ENCODE data around the gene CLDN5. TPM values are rescaled to one million over a fixed set of nuclear protein-coding genes. Genes with fewer than 3 reads are reported as not detected.

CLDN5 gene
- total and polyA plus RNA-seq, 4 donors: 157 to 548 (median 364) TPM

GRCh38 chr22:19520566-19521305 lies 3.5 kb downstream of the CLDN5 start:
- peaks cover 0 to 20% (median 3%) of the 10 kb centered on the region in 5 donors for H3K4me1 ChIP-seq (ENCODE audit: control insufficient read depth in 5 of 5, insufficient read depth in 5 of 5, low read length in 5 of 5)
- peaks cover 0 to 11% (median 6%) of the 10 kb centered on the region in 3 donors for H3K27me3 ChIP-seq (ENCODE audit: control insufficient read depth in 3 of 3, insufficient read depth in 3 of 3, low read length in 2 of 3)
- 84 to 87% methylated on average over 10 of the region's 10 CpGs for WGBS, 2 donors
- peak overlapping the region; percentile 66 for H3K4me3 ChIP-seq
- peaks cover 0 to 5% (median 0%) of the 10 kb centered on the region in 4 donors for H3K9me3 ChIP-seq (ENCODE audit: control insufficient read depth in 4 of 4, insufficient read depth in 3 of 4, low read length in 3 of 4)
- no peak overlapping the region for H3K9ac ChIP-seq (ENCODE audit: insufficient read depth in 1 of 2, low read length in 2 of 2)
- H3K36me3 ChIP-seq (ENCODE audit: control insufficient read depth in 4 of 4, insufficient read depth in 4 of 4, low read length in 4 of 4): peaks cover 0 to 6% (median 0%) of the 10 kb centered on the region in 4 donors
- DNase-seq: no peak
- peak overlapping the region in 1 of 2 donors; percentile 83 for H3K27ac ChIP-seq (ENCODE audit: low read depth in 1 of 2, low read length in 1 of 2)
- ATAC-seq (ENCODE audit: insufficient read depth, low FRiP score): no peak
- TF ChIP-seq, protein P1, sequence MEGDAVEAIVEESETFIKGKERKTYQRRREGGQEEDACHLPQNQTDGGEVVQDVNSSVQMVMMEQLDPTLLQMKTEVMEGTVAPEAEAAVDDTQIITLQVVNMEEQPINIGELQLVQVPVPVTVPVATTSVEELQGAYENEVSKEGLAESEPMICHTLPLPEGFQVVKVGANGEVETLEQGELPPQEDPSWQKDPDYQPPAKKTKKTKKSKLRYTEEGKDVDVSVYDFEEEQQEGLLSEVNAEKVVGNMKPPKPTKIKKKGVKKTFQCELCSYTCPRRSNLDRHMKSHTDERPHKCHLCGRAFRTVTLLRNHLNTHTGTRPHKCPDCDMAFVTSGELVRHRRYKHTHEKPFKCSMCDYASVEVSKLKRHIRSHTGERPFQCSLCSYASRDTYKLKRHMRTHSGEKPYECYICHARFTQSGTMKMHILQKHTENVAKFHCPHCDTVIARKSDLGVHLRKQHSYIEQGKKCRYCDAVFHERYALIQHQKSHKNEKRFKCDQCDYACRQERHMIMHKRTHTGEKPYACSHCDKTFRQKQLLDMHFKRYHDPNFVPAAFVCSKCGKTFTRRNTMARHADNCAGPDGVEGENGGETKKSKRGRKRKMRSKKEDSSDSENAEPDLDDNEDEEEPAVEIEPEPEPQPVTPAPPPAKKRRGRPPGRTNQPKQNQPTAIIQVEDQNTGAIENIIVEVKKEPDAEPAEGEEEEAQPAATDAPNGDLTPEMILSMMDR (IDR thresholded peaks at IDR 0.05; ENCODE audit: control extremely low read depth, extremely low read depth): no peak

DNA sequence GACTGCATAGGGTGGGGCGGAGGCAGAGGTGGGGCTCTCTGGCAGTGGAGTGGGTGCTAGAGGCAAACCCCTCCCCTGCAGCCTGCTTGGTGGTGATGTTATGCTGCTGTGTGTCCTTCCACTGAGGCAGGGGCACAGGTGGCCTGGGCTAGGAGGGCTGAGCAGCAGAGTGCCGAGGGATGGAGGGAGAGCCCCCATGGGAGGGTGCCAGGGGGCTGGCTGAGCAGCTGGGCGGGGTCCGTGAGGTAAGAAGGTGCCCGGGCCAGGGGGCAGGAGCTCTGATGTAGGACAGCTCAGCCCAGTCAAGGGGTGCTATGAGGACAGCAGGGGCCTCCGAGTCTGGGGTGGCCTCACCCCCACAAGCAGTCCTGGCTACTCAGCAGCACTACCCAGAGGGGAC lies 4.2 kb downstream of the CLDN5 start:
- Histone ChIP-seq H3K27ac (ENCODE audit: low read depth in 1 of 2, low read length in 1 of 2) (peak overlapping the region in 1 of 2 donors; percentile 59), H3K9ac (ENCODE audit: insufficient read depth in 1 of 2, low read length in 2 of 2) (no peak overlapping the region), H3K4me3 (no peak overlapping the region), H3K9me3 (ENCODE audit: control insufficient read depth in 4 of 4, insufficient read depth in 3 of 4, low read length in 3 of 4) (peaks cover 0 to 5% (median 0%) of the 10 kb centered on the region in 4 donors), H3K4me1 (ENCODE audit: control insufficient read depth in 5 of 5, insufficient read depth in 5 of 5, low read length in 5 of 5) (peaks cover 0 to 19% (median 3%) of the 10 kb centered on the region in 5 donors), H3K36me3 (ENCODE audit: control insufficient read depth in 4 of 4, insufficient read depth in 4 of 4, low read length in 4 of 4) (peaks cover 0 to 6% (median 0%) of the 10 kb centered on the region in 4 donors), H3K27me3 (ENCODE audit: control insufficient read depth in 3 of 3, insufficient read depth in 3 of 3, low read length in 2 of 3) (peaks cover 0 to 10% (median 2%) of the 10 kb centered on the region in 3 donors)
- WGBS, 2 donors: 90 to 91% methylated on average over 6 of the region's 6 CpGs
- TF ChIP-seq, protein P1 (IDR thresholded peaks at IDR 0.05; ENCODE audit: control extremely low read depth, extremely low read depth): no peak
- DNase-seq: no peak
- ATAC-seq (ENCODE audit: insufficient read depth, low FRiP score): no peak

DNA sequence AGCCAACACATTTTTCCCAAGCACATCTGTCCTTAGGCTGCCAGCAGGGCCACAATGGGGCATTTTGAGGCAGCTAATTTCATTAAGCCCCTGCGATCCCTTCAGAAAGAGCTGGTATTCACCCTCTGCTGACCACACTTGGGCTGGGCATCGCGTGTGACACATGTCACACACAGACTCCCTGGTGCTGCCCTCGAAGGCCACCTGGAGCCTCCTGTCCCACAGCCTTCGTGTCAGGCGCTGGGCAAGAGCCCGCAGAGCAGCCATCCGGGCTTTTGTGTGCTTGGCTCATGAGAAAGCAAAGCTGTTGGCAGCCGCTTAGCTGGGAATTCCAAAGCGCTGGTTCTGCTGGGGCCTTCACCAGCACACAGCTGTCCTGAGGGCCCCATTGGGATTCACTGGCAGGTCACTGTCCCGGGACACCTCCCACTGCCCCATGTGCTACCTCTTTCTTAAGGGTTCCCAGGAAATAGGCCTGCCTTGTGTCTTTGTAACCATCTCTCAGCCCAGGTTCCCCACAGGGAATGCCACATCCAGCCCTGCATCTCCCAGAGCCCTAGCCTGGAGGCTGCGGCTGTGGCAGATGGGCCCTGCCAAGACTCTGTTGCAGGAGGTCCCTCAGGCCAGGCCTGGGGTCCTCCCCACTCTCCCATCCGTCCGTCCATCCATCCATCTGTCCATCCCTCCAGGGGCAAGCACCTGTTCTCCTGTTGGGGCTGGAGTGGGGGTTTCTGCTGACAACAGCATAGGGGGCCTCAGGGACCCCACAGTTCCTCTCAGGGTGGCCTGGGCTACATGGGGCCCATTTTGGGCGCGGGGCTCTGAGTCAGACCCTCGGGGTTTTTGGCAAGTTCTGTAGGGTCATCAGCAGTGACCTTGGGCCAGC lies 4.9 kb downstream of the CLDN5 start:
- H3K27ac ChIP-seq (ENCODE audit: low read depth in 1 of 2, low read length in 1 of 2): peak overlapping the region in 1 of 2 donors; percentile 59
- DNase-seq (no peak), ATAC-seq (ENCODE audit: insufficient read depth, low FRiP score) (no peak)
- no peak overlapping the region for H3K9ac ChIP-seq (ENCODE audit: insufficient read depth in 1 of 2, low read length in 2 of 2)
- TF ChIP-seq, protein P1 (IDR thresholded peaks at IDR 0.05; ENCODE audit: control extremely low read depth, extremely low read depth): no peak
- peaks cover 0 to 6% (median 0%) of the 10 kb centered on the region in 4 donors for H3K36me3 ChIP-seq (ENCODE audit: control insufficient read depth in 4 of 4, insufficient read depth in 4 of 4, low read length in 4 of 4)
- H3K27me3 ChIP-seq (ENCODE audit: control insufficient read depth in 3 of 3, insufficient read depth in 3 of 3, low read length in 2 of 3): peaks cover 0 to 9% (median 0%) of the 10 kb centered on the region in 3 donors
- H3K4me3 ChIP-seq: no peak overlapping the region
- H3K9me3 ChIP-seq (ENCODE audit: control insufficient read depth in 4 of 4, insufficient read depth in 3 of 4, low read length in 3 of 4): peaks cover 0 to 5% (median 0%) of the 10 kb centered on the region in 4 donors
- H3K4me1 ChIP-seq (ENCODE audit: control insufficient read depth in 5 of 5, insufficient read depth in 5 of 5, low read length in 5 of 5): peaks cover 0 to 15% (median 0%) of the 10 kb centered on the region in 5 donors
- 82 to 88% methylated on average over 17 of the region's 17 CpGs for WGBS, 2 donors
